Measurements from ENCODE around the gene ISCA2.

GRCh38 chr14:74531006-74531405 is 37.4 kb downstream of the ISCA2 start:
- TF ChIP-seq ZFX (IDR thresholded peaks at IDR 0.05) (no peak), CTCF (conservative IDR thresholded peaks at IDR 0.05) (no peak)

Data from C4-2B (cell line).